HG03103 (cell line): ENCODE results near the gene TTLL11.
A peak's percentile ranks its signal among the peaks of the same experiment; 100 is the strongest.
"Not testable (repeated sequence)": the region's sequence is repeated elsewhere in the genome, so short reads cannot be mapped to it uniquely, and the experiment has no call there.

Experiments
- ATAC-seq: cut with Tn5 transposase; IDR thresholded peaks from one replicate; pipeline ENCODE4 v1.9.1; 2021; ENCODE audit warnings: low read depth; ENCODE audit not compliant: unreplicated experiment

Gene TTLL11

DNA sequence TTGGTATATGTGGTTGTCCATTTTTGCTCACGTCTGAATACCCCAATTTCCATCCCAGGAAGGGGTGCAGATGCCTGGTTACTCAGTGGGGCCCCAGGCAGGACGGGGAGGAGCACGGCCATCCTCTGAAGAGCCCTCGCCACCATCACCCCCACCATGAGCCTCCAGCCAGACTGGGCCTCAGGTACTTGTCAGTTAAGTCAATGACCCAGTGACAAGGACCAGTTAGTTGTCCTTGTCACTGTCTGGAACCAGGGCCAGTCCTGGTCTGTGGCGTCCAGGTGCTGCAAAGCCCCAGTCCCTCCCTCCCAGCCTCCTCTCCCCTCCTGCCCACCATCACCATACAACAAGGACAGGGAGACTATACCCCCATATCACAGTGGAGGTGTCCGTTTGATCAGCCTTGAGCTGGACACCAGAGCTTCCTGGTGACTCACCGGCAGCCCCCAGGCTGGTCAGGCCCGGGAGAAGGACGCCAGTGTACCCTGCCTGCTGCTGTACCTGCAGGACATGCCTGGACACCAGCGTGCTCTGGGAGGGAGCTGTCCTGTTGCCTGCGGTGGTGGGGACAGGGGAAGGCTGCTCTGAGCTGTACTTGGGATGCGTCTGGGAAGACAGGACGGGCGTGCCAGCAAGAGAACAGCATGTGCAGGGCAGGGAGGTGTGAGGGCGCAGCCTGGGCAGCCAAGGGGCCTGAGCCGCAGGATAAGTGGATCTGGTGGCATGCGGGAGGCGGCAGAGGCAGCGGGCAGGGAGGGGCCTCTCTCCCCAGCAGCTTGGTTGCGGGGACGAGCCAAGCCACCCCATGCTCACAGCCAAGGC lies 32.6 kb upstream of the TTLL11 start:
- ATAC-seq, result no peak

DNA sequence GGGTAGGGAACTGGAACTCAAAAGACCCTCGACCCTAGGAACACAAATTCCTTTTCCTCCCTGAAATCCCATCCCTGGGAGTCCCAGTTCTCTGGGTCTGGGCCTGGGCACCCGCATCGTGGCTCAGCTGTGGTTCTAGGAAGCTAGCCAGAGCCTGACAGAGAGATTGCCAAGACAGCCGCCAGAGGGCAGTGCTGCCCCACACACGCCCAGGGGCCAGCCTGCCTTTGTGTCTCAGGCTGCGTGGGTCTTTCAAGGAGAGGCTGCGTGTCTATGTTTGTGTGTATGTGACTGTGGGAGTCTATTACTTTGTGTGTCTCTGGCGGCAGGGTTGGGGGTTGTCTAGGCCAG lies 32.0 kb upstream of the TTLL11 start:
- peak; percentile 63 for ATAC-seq

DNA sequence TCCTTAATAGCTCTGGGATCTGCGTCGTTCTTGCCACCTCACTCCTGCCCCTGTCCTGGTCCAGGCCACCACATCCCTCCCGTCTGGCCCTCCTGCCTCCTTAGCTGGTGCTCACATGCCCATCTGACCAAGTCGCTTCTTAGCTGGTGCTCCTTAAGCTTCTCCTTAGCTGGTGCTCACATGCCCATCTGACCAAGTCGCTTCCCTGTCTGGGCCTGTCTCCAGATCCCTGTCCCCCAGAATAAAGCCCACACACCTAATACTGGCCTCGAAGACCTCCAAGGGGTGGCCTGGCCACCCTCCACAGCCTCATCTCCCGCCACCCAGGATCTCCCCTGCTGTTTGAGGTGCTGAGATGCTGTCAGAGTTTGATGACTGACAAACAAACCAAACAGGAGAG lies 31.4 kb upstream of the TTLL11 start:
- ATAC-seq, result no peak

DNA sequence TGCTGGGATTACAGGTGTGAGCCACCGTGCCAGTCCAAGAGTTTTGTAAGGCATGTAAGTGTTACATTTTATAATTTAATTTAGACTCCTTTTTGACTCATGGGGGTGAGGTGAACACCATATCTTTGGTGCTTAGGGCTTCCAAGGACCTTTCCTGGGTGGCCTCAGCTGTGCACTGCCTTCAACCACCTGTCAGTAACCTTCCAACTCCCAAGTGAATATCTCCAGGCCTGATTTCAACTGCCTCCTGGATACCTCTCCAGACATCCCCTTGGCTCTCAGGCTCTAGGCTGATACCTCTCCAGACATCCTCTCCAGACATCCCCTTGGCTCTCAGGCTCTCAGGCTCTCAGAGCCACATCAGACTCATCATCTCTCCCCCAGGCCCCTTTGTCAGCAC lies 30.9 kb upstream of the TTLL11 start:
- no peak for ATAC-seq

DNA sequence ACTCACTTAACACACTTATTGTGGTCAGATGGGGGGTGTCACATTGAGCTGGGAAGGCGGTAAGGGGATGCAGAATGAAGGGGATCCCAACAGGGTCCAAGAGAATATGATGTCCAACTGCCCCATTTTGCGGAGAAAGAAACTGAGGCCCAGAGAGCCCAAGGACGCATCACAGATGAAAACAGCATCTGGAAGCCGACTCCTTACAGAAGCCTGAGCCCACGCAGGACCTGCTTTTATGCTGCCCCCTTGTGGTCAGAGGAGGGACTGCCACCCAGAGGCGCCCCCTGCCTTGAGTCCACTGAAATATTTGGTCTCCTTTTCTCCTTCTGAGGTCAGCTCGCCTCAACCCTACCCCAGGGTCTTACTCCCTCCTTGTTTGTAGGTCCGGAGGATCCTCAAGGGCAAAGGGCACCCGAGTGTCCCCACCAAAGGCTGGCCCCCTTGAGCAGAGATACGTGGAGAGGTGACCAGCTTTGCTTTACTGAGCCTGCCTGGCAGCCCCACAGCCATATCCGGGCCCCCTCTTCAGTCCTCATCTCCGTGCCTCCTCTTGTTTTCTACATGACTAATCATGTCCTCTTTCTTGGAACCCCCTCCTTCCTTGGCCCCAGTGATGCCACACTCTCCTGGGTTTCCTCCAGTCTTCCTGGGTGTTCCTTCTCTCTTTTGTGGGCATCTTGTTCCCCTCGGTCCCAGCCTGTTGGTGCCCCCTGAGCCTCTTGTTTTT lies 30.0 kb upstream of the TTLL11 start:
- no peak for ATAC-seq

DNA sequence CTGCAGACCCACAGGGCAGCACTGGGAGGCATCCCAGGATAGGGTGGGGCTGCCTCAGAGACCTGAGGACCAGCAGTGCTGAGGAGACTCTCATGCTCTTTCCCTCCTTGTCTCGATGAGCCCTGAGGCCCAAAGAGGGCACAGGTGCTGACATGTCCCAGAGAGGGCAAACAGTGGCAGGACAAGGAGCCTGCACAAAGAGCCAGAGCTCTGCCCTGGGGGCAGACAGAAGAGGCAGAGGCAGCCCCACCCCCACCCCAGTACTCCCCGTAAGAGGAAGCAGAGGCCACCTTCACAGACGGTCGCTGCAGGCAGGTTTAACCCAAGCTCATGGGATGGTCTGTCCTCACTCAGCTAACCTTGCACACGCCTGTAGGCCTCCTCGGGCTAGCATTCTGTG lies 29.4 kb upstream of the TTLL11 start:
- ATAC-seq, result no peak

DNA sequence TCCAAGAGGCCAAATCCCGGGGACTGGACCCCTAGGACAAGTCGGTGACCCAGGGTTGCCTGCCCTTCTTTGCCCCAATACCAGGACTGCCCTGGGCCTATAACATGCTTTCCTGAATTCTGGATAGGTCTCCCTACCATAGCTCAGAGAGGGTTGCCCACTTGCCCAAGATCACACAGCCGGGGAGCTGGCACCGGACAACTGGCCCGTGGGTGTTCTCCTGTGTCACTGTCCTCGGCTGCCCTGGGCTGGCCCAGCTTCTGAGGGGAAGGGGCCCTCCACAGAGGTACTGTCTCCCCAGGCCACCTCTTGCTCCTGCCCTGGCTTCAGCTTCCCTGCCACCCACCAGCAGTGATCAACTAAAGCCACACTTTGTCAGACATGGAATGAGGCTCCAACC lies 28.8 kb upstream of the TTLL11 start:
- ATAC-seq, result no peak

DNA sequence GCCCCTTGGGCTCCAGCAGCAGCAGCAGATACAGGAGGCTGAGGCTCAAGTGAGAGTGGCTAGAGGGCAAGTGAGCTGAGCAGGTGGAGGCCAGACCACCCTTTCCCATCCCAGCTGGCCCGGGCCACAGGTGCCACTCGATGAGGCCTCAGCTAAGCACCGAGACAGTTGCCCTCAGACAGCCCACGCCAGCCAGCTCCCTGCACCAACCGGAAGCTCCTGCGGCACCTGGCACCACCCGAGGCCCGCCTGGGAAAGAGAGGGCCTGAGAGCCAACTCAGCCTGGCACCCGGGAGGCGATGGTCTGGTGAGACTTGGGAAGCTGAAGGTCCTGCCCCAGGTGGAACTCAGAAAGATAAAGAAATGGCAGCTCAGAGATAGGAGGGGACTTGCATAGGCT lies 28.3 kb upstream of the TTLL11 start:
- no peak for ATAC-seq

DNA sequence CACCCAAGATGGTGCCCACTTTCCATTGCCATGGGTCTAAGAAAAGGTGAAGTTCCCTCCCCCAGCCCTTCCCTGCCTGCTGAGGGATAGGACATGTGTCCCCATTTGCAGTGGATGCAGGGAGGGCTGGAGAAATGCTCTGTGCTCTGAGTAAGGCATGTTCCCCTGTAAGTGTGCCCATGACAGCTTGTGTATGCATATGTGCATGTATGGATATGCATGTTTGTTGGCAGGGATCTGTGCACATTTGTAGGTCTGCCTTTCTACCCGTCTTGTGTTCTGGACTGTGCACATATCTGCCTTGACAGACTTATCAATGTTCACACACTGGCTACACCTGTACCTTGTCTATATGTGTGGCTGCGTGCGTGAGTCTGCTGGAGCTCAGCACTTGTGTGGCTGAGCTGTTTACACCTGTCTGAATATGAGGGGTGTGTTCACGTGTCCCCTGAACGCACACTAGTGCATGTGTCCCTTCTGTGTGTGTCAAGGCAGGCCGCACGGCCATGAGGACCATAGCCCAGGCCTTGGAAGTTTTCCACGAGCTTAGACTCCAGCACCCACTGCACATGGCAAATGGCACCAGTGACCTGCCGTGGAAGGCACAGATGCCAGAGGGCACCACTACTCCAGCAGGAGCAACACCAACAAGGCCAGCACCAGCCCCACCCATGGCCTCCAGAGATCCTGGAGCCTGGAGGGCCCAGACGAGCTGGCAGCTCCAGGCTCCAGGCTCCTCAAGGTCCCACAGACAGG lies 27.4 kb upstream of the TTLL11 start:
- ATAC-seq, result no peak

DNA sequence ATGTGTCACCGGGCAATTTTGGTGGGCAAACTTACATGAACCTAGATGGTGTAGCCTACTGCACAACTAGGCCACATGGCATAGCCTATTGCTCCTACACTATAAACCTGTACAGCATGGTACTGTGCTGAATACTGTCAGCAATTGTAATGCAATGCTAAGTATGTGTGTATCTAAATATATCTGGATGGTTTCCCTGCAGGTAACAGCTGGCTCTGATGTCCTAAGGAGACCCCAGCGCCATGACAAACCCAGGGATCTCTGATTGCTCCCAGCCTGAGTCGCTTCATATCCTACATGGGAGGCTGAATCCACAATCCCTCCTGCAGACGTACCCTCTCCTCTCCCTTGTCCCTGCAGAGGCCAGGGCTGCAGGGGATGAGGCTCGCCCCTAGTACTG lies 26.6 kb upstream of the TTLL11 start:
- ATAC-seq, result no peak

DNA sequence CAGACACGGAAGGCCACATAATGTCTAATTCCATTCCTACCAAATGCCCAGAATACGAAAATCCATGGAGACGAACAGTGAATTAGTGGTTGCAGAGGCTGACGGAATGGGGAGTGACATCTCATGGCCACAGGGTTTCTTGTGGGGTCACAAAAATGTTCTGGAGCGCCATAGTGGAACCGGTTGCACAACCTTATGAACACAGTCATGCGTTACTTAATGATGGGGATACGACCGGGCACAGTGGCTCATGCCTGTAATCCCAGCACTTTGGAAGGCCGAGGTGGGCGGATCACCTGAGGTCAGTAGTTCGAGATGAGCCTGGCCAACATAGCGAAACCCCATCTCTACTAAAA lies 26.0 kb upstream of the TTLL11 start:
- ATAC-seq, result no peak

DNA sequence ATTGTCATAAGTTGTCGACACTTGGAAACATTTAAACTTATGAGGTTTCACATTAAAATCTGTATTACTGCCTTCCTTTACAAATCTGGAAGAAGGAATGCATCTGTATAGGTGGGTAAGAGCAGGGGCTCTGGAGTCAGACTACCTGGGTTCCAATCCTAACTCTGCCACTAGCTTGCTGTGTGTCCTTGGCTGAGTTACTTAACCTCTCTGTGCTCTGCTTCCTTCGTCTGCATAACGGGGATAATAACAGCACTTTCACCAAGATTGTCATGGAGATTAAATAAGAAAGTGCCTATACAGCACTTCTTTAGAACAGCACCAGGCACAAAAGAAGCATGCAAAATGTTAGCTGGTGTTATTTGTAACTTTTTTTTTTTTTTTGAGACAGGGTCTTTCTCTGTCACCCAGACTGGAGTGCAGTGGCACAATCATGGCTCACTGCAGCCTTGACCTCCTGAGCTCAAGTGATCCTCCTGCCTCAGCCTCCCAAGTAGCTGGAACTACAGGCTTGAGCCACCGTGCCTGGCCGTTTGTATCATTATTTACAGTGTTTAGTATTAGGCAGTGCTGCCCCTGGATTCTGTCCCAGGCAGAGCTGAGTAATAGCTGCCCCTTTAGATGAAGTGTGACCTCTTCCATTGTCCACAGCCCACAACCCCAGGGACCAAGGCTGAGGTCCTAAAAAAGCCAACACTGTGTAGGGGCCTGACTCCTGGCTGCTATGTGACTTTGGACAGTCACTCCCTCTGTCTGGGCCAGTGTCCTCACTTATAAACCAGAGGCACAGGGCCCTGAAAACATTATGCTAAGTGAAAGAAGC lies 25.4 kb upstream of the TTLL11 start:
- no peak for ATAC-seq

DNA sequence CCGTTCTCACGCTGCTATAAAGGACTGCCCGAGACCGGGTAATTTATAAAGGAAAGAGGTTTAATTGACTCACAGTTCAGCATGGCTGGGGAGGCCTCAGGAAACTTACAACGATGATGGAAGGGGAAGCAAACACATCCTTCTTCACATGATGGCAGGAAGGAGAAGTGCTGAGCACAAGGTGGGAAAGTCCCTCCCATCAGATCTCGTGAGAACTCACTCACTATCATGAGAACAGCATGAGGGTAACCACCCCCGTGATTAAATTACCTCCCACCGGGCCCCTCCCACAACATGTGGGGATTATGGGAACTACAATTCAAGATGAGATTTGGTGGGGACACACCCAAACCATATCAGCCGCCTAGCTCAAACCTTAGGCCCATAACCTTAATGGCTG lies 24.1 kb upstream of the TTLL11 start:
- not testable (repeated sequence) for ATAC-seq

DNA sequence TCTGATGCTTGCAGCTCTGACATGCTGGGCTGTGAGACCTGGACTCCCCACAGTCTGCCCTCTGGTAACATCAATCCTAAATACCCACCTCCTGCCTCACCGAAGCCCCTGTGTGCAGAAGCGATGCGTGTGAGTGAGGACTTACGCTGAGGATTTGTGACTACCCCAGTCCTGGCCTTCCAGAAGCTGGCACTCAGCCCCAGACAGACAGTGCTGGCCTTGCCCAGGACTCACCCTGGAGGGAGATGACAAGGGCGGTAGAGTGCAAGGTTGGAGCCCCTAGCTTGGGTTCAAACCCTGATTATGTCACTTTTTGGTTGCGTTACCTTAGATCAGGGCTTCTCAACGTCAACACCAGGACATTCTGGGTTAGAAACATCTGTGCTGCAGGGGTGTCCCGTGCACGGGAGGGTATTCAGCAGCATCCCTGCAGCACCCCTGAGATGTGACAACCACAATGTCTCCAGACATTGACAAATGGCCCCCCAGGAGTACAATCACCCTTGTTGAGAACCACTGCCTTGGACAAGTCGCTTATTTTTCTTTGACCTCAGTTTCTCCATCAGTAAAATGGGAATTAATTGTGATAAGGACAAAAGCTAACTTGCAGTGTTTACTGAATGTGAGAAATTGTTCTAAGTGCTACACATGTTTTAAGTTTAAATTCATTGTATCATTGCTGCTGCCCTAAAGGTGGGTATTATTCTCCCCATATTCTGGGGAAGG lies 23.5 kb upstream of the TTLL11 start:
- ATAC-seq, result no peak

DNA sequence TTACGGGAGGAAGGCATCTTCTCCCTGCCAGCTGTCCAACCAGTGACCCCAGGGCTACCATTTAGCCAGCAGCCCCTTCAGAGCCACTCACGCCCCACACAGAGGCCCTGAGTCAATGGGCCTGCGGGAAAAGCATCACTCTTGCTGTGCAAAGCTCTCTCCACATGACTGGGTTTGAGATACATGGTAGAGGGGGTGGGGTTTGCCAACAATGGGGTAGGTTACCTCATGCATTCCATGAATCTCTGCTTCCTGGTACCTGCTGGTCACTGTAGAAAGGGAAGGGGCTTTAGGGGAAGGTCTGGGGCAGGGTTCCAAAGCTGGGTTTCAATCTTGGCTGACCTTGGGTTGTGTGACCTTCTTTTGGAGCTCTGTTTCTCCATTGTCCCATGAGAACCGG lies 22.9 kb upstream of the TTLL11 start:
- no peak for ATAC-seq

DNA sequence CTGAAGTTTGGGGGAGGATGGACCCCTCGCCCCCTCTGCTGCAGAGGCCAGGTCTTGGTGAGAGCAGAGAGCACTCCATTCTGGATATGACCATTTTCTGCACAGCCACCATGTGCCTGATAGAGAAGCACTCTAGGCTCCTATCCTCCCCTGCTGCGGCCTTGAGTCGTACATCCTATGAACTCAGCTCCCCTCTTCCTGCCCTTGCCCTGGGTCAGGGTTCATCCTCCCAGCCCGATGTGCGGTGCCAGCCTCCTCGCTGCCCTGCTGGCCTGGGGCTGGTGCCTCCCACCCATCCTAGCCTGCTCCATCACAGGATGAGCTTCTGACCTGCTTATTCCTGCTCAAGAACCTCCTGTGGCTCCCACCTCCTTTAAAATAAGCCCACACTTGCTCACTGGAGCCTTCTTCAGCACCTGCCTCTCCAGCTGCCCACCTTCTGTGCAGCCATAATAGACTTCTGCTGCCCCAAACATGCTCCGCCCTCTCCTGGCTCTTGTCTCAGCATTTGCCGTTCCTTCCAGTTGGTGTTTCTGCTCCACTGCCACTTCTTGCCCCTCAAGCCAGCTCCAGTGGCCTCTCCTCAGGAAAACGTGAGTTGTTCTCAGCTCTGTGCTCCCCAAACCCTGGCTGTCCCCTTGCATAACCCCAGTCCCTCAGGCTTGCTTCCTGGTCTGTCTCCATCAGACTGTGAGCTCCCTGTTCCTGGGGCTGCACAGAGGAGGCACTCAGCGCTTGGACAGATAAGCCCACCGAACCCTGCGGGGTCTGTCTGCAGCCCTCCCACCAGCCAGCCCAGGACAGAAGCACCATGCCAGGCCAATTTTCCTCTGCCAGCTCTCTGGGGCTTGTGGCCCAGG lies 22.3 kb upstream of the TTLL11 start:
- no peak for ATAC-seq

DNA sequence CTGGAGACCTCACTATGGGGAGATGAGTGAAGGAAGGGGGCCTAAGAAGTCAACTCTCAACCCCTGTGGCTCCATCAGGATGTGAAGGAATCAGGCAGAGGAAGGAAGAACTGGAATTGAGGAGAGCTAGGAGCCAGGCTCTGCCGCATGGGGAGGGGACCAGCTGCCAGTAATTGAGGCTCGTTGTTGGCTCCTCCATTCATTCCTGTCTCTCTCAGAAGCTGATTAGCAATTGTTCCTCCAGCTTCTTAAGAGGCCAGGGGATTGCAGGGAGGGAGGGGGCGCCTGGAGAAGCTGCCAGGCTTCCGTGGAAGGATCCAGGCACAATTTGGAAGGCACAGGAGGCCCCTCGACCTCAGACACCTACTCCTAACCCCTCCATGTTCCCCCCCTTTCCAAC lies 20.5 kb upstream of the TTLL11 start:
- no peak for ATAC-seq

DNA sequence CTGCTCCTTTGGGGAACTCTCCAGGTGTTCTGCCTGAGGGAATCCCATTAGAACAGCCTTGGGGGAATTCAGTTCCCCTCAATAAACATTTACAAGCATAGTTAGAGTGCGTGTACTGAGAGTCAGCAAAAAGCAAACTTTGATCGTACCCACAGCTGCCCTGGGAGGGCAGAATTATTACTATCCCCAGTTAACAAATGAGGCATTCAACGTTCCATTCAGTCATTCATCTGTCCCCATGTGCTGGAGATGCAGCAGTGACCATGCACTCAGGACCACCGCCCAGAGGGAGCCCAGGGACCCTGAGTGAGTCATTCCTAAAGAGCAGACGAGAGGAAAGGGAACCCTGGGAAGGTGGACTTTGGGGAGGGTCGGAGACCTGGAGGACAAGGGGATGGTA lies 19.1 kb upstream of the TTLL11 start:
- ATAC-seq, result no peak

DNA sequence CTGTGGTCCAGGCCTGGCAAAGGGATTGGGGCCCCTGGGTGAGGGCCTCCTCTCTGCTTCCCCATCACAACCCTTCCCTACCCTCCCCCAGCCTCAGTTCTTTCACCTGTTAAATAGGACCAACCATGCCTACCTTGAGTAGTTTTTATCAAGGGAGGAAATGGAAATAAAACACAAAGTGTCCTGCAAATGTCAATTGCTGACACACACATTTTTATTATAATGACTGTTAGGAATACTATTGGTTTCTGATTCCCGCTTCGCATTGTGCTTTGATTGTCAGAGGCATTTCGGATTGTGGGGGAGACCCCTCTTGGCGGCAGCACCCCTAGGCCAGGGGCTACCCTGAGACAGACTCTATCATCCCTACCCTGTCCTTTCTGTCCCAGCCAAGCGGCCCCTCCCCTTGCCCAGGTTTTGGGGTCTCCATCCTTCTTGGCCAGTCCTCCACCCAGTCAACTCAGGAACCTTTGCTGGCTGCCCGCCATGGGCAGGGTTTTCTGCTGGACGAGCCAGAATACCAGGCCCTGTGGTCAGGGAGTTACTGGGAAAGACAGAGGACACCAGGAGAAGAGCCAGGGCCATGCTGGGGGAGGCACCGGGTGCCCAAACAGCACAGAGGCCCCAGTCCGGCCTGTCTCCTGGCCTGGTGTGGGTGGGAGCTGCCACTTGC lies 18.4 kb upstream of the TTLL11 start:
- no peak for ATAC-seq
